Ascending aorta (tissue), 2 donors: ENCODE data around the gene ANXA10. TPM values are rescaled to one million over a fixed set of nuclear protein-coding genes. Genes with fewer than 3 reads are reported as not detected.

Experiments used
- DNase-seq, 2 donors: peaks; one replicate each; pipeline ENCODE4 v3.0.0-alpha.2; 2019; ENCODE audit warnings: low spot score in 2 of 2
- H3K27ac ChIP-seq, 2 donors: fragments of 200-600 bp; sonication (generic); one replicate each; pipeline ENCODE4 v1.5.1; 2016 to 2017; ENCODE audit warnings: mild to moderate bottlenecking in 1 of 2
- H3K27me3 ChIP-seq: fragments of 200-600 bp; sonication (generic); one replicate; pipeline ENCODE4 v1.5.1; 2017
- H3K36me3 ChIP-seq, 2 donors: fragments of 200-600 bp; sonication (generic); one replicate each; pipeline ENCODE4 v1.5.1; 2016
- H3K4me1 ChIP-seq, 2 donors: fragments of 200-600 bp; sonication (generic); one replicate each; pipeline ENCODE4 v1.5.1; 2016 to 2017; ENCODE audit warnings: mild to moderate bottlenecking in 1 of 2
- H3K4me3 ChIP-seq, 2 donors: fragments of 200-600 bp; sonication (generic); one replicate each; pipeline ENCODE4 v1.5.1; 2016 to 2017; ENCODE audit warnings: mild to moderate bottlenecking in 1 of 2
- H3K9me3 ChIP-seq, 2 donors: fragments of 200-600 bp; sonication (generic); one replicate each; pipeline ENCODE4 v1.5.1; 2016
- intact Hi-C: fragments of 100-400 bp; cut with DNase I; formaldehyde crosslinking; loops from one replicate; pipeline ENCODE4 v1.15.1; 2023
- total RNA-seq: library from RNA; depleted of rRNA; stranded (reverse); fragments of >200 nt; gene quantifications from one replicate; pipeline ENCODE4 v1.1.0, GENCODE V29; 2016
- TF ChIP-seq, protein P1 (sequence below), 3 experiments: fragments of 200-600 bp in 2 of 3; fragments of 450-650 bp in 1 of 3; sonication (generic) in 2 of 3; IDR thresholded peaks; one replicate each; pipeline ENCODE4 v1.5.1; 2016 to 2019; ENCODE audit warnings: antibody characterized with exemption in 3 of 3, mild to moderate bottlenecking in 1 of 3, moderate library complexity in 1 of 3

Gene ANXA10, protein sequence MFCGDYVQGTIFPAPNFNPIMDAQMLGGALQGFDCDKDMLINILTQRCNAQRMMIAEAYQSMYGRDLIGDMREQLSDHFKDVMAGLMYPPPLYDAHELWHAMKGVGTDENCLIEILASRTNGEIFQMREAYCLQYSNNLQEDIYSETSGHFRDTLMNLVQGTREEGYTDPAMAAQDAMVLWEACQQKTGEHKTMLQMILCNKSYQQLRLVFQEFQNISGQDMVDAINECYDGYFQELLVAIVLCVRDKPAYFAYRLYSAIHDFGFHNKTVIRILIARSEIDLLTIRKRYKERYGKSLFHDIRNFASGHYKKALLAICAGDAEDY
- not detected for total RNA-seq

DNA sequence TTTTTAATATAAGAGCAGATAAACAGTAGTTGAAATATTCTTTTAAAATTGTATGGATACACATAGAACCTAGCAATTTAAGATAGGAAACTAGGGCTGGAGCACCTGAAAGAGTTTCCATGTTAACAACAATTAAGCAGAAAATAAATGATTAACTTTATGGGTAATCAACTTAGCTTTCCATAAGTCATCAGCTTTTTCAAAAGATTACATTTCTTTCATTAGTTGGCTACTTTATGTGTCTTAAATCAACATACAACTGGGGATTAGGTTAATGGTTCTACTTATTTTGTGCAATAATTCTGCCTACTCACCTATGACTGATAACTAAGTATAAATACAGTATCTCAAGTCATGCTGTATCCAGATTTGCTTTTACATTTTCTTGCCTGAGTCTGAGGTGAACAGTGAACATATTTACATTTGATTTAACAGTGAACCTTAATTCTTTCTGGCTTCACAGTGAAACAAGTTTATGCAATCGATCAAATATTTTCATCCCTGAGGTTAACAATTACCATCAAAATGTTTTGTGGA, at the start of gene ANXA10:
Gene ANXA10, plus strand, starts transcription at position 362 of the 537 bp plus-strand sequence. Its CDS starts 164 bp downstream, at position 526.
- no peak for DNase-seq
- Histone ChIP-seq H3K4me3 (no peak within 1 kb of the TSS), H3K27ac (no peak within 1 kb of the TSS), H3K36me3 (no peaks in the 10 kb centered on the region), H3K9me3 (no peaks in the 10 kb centered on the region), H3K27me3 (no peaks in the 10 kb centered on the region), H3K4me1 (no peaks in the 10 kb centered on the region)
- TF ChIP-seq, protein P1, sequence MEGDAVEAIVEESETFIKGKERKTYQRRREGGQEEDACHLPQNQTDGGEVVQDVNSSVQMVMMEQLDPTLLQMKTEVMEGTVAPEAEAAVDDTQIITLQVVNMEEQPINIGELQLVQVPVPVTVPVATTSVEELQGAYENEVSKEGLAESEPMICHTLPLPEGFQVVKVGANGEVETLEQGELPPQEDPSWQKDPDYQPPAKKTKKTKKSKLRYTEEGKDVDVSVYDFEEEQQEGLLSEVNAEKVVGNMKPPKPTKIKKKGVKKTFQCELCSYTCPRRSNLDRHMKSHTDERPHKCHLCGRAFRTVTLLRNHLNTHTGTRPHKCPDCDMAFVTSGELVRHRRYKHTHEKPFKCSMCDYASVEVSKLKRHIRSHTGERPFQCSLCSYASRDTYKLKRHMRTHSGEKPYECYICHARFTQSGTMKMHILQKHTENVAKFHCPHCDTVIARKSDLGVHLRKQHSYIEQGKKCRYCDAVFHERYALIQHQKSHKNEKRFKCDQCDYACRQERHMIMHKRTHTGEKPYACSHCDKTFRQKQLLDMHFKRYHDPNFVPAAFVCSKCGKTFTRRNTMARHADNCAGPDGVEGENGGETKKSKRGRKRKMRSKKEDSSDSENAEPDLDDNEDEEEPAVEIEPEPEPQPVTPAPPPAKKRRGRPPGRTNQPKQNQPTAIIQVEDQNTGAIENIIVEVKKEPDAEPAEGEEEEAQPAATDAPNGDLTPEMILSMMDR (IDR thresholded peaks at IDR 0.05): no peak
- intact Hi-C loops: no loop called here

DNA sequence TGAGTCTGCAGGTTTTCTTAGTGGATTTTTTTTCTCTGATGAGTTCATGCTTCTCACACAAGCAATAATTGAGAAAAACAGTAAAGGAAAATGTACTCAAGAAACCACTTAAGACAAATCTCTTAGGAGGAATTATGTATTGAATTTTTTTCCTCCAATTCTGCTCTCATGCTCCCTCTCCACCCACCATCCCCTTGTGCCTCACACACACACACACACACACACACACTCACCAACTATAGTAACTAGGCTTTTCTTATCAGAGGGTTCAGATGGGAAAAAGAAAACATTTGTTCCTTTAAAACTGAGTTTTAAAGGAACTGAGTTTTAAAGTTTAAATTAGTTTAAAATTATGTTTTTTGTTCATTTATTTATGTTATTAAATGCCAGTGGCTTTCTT, 47.0 kb upstream of the ANXA10 start:
- intact Hi-C loops: no loop called here
- no peak for DNase-seq
- Histone ChIP-seq H3K4me1 (no peaks in the 10 kb centered on the region), H3K27ac (no peak overlapping the region), H3K36me3 (no peaks in the 10 kb centered on the region), H3K9me3 (peaks cover 0 to 10% of the 10 kb centered on the region in 2 donors), H3K4me3 (no peak overlapping the region), H3K27me3 (no peaks in the 10 kb centered on the region)
- TF ChIP-seq, protein P1 (IDR thresholded peaks at IDR 0.05): no peak

DNA sequence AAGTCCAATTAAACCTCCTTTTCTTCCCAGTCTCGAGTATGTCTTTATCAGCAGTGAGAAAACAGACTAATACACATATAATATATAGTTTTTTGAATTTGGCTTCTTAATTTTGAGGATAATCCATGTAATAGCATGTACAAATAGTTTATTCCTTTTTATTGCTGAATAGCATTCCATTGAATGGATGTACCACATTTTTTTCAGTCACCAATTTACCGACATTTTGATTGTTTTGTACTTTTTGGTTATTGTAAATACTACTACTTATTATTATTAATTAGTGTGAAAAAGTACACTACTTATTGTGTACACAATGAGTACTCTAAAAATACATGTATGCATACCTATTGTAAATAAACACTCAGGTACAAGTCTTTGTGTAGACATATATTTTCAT, 42.3 kb upstream of the ANXA10 start:
- Histone ChIP-seq H3K36me3 (no peaks in the 10 kb centered on the region), H3K9me3 (peaks cover 0 to 10% of the 10 kb centered on the region in 2 donors), H3K4me3 (no peak overlapping the region), H3K27me3 (no peaks in the 10 kb centered on the region), H3K27ac (no peak overlapping the region), H3K4me1 (no peaks in the 10 kb centered on the region)
- DNase-seq: no peak
- TF ChIP-seq, protein P1 (IDR thresholded peaks at IDR 0.05): no peak
- intact Hi-C loops: no loop called here

DNA sequence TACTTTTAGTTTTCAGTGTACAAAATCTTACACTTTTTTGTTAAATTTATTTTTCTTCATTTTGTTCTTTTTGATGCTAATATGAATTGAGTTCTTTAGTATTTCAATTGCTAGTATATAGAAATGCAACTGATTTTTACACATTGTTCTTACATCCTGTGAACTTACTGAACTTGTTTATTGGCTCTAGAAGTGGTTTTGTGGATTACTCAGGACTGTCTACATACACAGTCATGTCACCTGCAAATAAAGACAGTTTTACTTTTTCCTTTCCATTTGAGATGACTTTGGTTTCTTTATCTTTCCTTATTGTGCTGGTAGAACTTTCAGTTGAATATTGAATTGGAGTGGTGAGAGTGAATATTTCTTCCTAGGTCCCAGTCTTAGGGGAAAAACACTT, 40.8 kb upstream of the ANXA10 start:
- no peaks in the 10 kb centered on the region for H3K27me3 ChIP-seq
- H3K4me3 ChIP-seq: no peak overlapping the region
- H3K27ac ChIP-seq: no peak overlapping the region
- no peaks in the 10 kb centered on the region for H3K4me1 ChIP-seq
- DNase-seq: no peak
- intact Hi-C loops: no loop called here
- TF ChIP-seq, protein P1 (IDR thresholded peaks at IDR 0.05): no peak
- H3K9me3 ChIP-seq: peaks cover 0 to 10% of the 10 kb centered on the region in 2 donors
- H3K36me3 ChIP-seq: no peaks in the 10 kb centered on the region

DNA sequence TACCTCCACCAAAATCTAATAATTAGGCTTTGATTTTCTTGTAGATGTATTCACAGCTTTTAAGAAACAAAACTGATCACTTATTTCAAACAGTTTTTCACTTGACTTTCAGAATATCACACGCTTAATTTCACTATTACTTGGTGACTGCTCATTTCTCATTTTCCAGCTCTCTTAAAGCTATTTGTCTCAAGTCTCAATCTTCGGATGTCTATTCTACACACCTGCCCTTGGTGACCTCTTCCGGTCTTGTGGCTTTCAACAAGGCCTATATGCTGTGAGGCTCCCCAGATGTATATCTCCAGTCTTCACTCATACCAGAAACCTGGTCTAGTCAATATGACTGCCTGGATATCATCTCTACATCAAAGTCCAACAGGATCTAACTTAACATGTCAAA, 34.9 kb upstream of the ANXA10 start:
- H3K9me3 ChIP-seq: no peaks in the 10 kb centered on the region
- intact Hi-C loops: no loop called here
- TF ChIP-seq, protein P1 (IDR thresholded peaks at IDR 0.05): no peak
- H3K27ac ChIP-seq: no peak overlapping the region
- no peaks in the 10 kb centered on the region for H3K36me3 ChIP-seq
- no peaks in the 10 kb centered on the region for H3K4me1 ChIP-seq
- H3K27me3 ChIP-seq: no peaks in the 10 kb centered on the region
- no peak for DNase-seq
- no peak overlapping the region for H3K4me3 ChIP-seq
